HG03045 (cell line): ENCODE data around the gene DPY19L1.
"Not testable (repeated sequence)": the region's sequence is repeated elsewhere in the genome, so short reads cannot be mapped to it uniquely, and the experiment has no call there.

Source experiments
- ATAC-seq: cut with Tn5 transposase; IDR thresholded peaks from one replicate; pipeline ENCODE4 v1.9.1; 2021; ENCODE audit warnings: mild to moderate bottlenecking, moderate library complexity; ENCODE audit not compliant: unreplicated experiment

Gene DPY19L1

GRCh38 chr7:35035511-35035961 lies 1.7 kb downstream of the DPY19L1 start:
- ATAC-seq = no peak

GRCh38 chr7:35032166-35032565 lies 5.1 kb downstream of the DPY19L1 start:
- no peak for ATAC-seq

GRCh38 chr7:35030848-35031247 lies 6.4 kb downstream of the DPY19L1 start:
- no peak for ATAC-seq

- ATAC-seq = no peak
Observed at GRCh38 chr7:35029311-35029710, 8.0 kb downstream of the DPY19L1 start.

GRCh38 chr7:35026150-35026549 lies 11.1 kb downstream of the DPY19L1 start:
- ATAC-seq = no peak

- ATAC-seq = no peak
Observed at GRCh38 chr7:35025369-35025870, 11.9 kb downstream of the DPY19L1 start.

GRCh38 chr7:35024298-35024697 lies 13.0 kb downstream of the DPY19L1 start:
- no peak for ATAC-seq

- ATAC-seq = no peak
Observed at GRCh38 chr7:35022725-35023124, 14.6 kb downstream of the DPY19L1 start.

- no peak for ATAC-seq
Observed at GRCh38 chr7:35021445-35021844, 15.8 kb downstream of the DPY19L1 start.

GRCh38 chr7:35019801-35020200 lies 17.5 kb downstream of the DPY19L1 start:
- no peak for ATAC-seq

GRCh38 chr7:35019179-35019729 lies 18.0 kb downstream of the DPY19L1 start:
- no peak for ATAC-seq

GRCh38 chr7:35015346-35015859 lies 21.9 kb downstream of the DPY19L1 start:
- no peak for ATAC-seq

GRCh38 chr7:35012160-35012559 lies 25.1 kb downstream of the DPY19L1 start:
- no peak for ATAC-seq

GRCh38 chr7:35011085-35011484 lies 26.2 kb downstream of the DPY19L1 start:
- no peak for ATAC-seq

- ATAC-seq = no peak
Observed at GRCh38 chr7:35007768-35008167, 29.5 kb downstream of the DPY19L1 start.

GRCh38 chr7:35004531-35005095 lies 32.7 kb downstream of the DPY19L1 start:
- no peak for ATAC-seq

- ATAC-seq = no peak
Observed at GRCh38 chr7:35003679-35004303, 33.5 kb downstream of the DPY19L1 start.

GRCh38 chr7:35003177-35003650 lies 34.1 kb downstream of the DPY19L1 start:
- not testable (repeated sequence) for ATAC-seq

GRCh38 chr7:34998335-34998734 lies 39.0 kb downstream of the DPY19L1 start:
- not testable (repeated sequence) for ATAC-seq

GRCh38 chr7:34996423-34997090 lies 40.7 kb downstream of the DPY19L1 start:
- not testable (repeated sequence) for ATAC-seq

GRCh38 chr7:34995757-34996156 lies 41.5 kb downstream of the DPY19L1 start:
- no peak for ATAC-seq
